ENCODE results near the gene S100A14. TPM values are rescaled to one million over a fixed set of nuclear protein-coding genes. Genes with fewer than 3 reads are reported as not detected.
A peak's percentile ranks its signal among the peaks of the same experiment; 100 is the strongest.

Gene S100A14
- total and polyA plus RNA-seq, 2 of the 4 experiments (the other 2 are of a cell fraction), result 0.10 TPM; not detected in 1

- Histone ChIP-seq H4K5ac (ENCODE audit: low read depth, low read length) (peak overlapping the region; percentile 4; the same call in 1 of the 2 replicates), H3K79me1 (ENCODE audit: low read depth in 1 of 2, low read length in 2 of 2) (peaks cover 14 to 24% of the 10 kb centered on the region in 2 experiments; a peak in 3 of 4 replicates), H3K4ac (ENCODE audit: low read depth, low read length) (peak overlapping the region; percentile 74), H2AK9ac (replicated peaks; ENCODE audit: low read depth, low read length, poor library complexity) (peak overlapping the region; percentile 50), H2BK5ac (ENCODE audit: low read depth, low read length, poor library complexity, severe bottlenecking) (no peak overlapping the region), H3K18ac (ENCODE audit: low read depth, low read length) (no peak overlapping the region), H4K20me1 (ENCODE audit: insufficient read depth, low read length) (no peaks in the 10 kb centered on the region), H3K9me1 (ENCODE audit: insufficient read depth, low read length) (no peaks in the 10 kb centered on the region; the same call in 1 of the 2 replicates), H2AK5ac (ENCODE audit: low read depth, low read length) (peak overlapping the region; percentile 73; the same call in 1 of the 2 replicates), H2BK15ac (ENCODE audit: low read depth, low read length) (no peak overlapping the region), H2AFZ (replicated peaks; ENCODE audit: low read length, poor library complexity) (peak overlapping the region; percentile 96), H3K4me3 (ENCODE audit: insufficient read depth, low read depth, low read length) (peak overlapping the region; percentile 94), H4K91ac (ENCODE audit: insufficient read depth, low read depth, low read length) (0 out of 2 replicates have a peak overlapping the region, but pooled peaks have one; percentile 8), H3K56ac (ENCODE audit: extremely low read depth, insufficient read depth, low read length) (peak overlapping the region; percentile 48; the same call in 1 of the 2 replicates), H3K27me3 (ENCODE audit: control insufficient read depth, insufficient read depth, low read length) (no peaks in the 10 kb centered on the region), H3K27ac (ENCODE audit: insufficient read depth, low read length) (peak overlapping the region; percentile 92), H3K36me3 (ENCODE audit: control insufficient read depth, insufficient read depth, low read length) (peaks cover 29% of the 10 kb centered on the region), H3K23ac (ENCODE audit: low read depth, low read length) (peak overlapping the region; percentile 41), H3K4me1 (ENCODE audit: control insufficient read depth, insufficient read depth, low read length) (peaks cover 3% of the 10 kb centered on the region), H3K9me3 (ENCODE audit: control insufficient read depth, insufficient read depth, low read length) (no peaks in the 10 kb centered on the region), H3K9ac (ENCODE audit: low read depth, low read length) (peak overlapping the region; percentile 85), H4K8ac (ENCODE audit: low read depth in 2 of 2, low read length in 2 of 2) (peak overlapping the region; percentile 7 to 79; a peak in 2 of 4 replicates), H2BK120ac (ENCODE audit: low read depth, low read length) (no peak overlapping the region), H3K14ac (replicated peaks; ENCODE audit: low read depth, low read length) (peak overlapping the region; percentile 77), H3K4me2 (ENCODE audit: low read depth, low read length) (peak overlapping the region; percentile 83), H2BK20ac (ENCODE audit: low read depth, low read length) (no peak overlapping the region)
- POLR2A ChIA-PET (ENCODE audit: unreplicated experiment), result no interaction called here
- dilution Hi-C loops (cut with HindIII; ENCODE audit: low sequenced_read_pairs, unreplicated experiment) (no loop called here), intact Hi-C loops (cut with micrococcal nuclease) (loop anchor here (2.0 kb wide), 1 partner anchor 86 kb away; no protein-coding TSS in a partner anchor), in situ Hi-C loops (cut with MboI; ENCODE audit: low sequenced_read_pairs) (no loop called here)
- BruUV-seq (replicated peaks), result no TSS peak
- no peak for TF ChIP-seq RAD21 (IDR thresholded peaks at IDR 0.05; ENCODE audit: low read length)
- no peak for TF ChIP-seq CHD1 (IDR thresholded peaks at IDR 0.05; ENCODE audit: low read depth, low read length)
- TF ChIP-seq POLR2A (IDR thresholded peaks at IDR 0.05; ENCODE audit: low read depth, low read length), result no peak
- no peak for TF ChIP-seq USF2 (IDR thresholded peaks at IDR 0.05; ENCODE audit: low read depth, low read length)
- TF ChIP-seq SMC3 (IDR thresholded peaks at IDR 0.05; ENCODE audit: low read depth, low read length), result no peak
- no peak for TF ChIP-seq ELK1 (IDR thresholded peaks at IDR 0.05; ENCODE audit: borderline replicate concordance, low read depth, low read length)
- TF ChIP-seq BHLHE40 (IDR thresholded peaks at IDR 0.05; ENCODE audit: low read depth, low read length), result no peak
- no peak for TF ChIP-seq MXI1 (IDR thresholded peaks at IDR 0.05; ENCODE audit: borderline replicate concordance, low read depth, low read length)
- no peak for TF ChIP-seq CEBPB (IDR thresholded peaks at IDR 0.05; ENCODE audit: low read depth, low read length)
- no peak for TF ChIP-seq MAFK (IDR thresholded peaks at IDR 0.05; ENCODE audit: low read depth, low read length)
- peak; percentile 1; the same call in 1 of the 2 replicates for ATAC-seq (ENCODE audit: low read depth)
- WGBS, 2 experiments (ENCODE audit: extremely low coverage in 2 of 2, insufficient read length in 1 of 2), result 22% methylated on average over 3 of the region's 8 CpGs; no CpG with 5 or more reads in 1 of the 2 experiments
- CTCF ChIA-PET, result interaction anchor here (0.7 to 1.5 kb wide), 3 partner anchors 25 to 127 kb away, joined by 3 to 4 read pairs (median 3); partner anchors contain the start of gene CHTOP
- no peak for DNase-seq
Measured at GRCh38 chr1:153659175-153659534, 43.0 kb upstream of the S100A14 start.
